GM18499 (cell line): ENCODE data around the gene GPR27.

Experiments
- ATAC-seq: cut with Tn5 transposase; IDR thresholded peaks from one replicate; pipeline ENCODE4 v1.9.1; 2021; ENCODE audit warnings: moderate number of reproducible peaks; ENCODE audit not compliant: insufficient read depth, unreplicated experiment

Gene GPR27, protein sequence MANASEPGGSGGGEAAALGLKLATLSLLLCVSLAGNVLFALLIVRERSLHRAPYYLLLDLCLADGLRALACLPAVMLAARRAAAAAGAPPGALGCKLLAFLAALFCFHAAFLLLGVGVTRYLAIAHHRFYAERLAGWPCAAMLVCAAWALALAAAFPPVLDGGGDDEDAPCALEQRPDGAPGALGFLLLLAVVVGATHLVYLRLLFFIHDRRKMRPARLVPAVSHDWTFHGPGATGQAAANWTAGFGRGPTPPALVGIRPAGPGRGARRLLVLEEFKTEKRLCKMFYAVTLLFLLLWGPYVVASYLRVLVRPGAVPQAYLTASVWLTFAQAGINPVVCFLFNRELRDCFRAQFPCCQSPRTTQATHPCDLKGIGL

DNA sequence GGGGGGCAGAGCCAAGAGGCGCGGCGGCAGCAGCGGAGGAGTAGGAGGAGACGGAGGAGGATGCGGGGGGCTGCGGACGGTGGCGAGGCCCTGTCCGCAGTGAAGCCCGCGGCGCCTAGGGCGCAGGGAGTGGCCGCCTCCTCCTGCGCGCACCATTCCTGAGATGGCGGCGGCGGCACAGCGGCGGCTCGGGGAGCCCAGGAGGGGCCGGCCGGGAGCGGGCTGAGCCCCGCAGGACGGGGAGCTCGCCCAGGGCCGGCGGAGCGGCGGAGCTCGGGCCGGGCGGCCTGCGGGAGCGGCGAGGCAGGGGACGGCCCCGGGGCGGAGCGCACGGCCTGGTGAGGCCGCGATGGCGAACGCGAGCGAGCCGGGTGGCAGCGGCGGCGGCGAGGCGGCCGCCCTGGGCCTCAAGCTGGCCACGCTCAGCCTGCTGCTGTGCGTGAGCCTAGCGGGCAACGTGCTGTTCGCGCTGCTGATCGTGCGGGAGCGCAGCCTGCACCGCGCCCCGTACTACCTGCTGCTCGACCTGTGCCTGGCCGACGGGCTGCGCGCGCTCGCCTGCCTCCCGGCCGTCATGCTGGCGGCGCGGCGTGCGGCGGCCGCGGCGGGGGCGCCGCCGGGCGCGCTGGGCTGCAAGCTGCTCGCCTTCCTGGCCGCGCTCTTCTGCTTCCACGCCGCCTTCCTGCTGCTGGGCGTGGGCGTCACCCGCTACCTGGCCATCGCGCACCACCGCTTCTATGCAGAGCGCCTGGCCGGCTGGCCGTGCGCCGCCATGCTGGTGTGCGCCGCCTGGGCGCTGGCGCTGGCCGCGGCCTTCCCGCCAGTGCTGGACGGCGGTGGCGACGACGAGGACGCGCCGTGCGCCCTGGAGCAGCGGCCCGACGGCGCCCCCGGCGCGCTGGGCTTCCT is at the start of gene GPR27:
TSS of gene GPR27 (plus strand) at position 155 of the 909 bp plus-strand sequence. CDS start at position 350, 195 bp downstream.
- no peak for ATAC-seq

DNA sequence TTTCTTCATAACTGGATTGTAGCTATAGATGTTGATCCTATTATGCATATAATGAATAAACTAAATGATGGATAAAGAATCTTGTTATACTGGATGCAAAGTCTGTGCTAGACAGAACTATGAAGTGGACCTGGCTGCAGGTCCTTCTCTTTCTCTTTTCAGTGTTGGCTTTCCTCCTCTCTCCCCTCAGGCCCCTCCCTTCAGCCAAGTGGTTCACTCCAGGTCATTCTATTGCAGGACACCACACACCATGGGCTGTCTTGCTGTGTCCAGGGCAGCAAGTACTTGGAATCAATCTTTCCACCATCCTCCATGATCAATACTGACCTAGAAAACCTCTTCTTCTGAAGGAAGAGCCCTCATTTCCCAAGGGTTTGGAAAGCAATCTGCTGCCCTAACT is 48.7 kb upstream of the GPR27 start:
- no peak for ATAC-seq

DNA sequence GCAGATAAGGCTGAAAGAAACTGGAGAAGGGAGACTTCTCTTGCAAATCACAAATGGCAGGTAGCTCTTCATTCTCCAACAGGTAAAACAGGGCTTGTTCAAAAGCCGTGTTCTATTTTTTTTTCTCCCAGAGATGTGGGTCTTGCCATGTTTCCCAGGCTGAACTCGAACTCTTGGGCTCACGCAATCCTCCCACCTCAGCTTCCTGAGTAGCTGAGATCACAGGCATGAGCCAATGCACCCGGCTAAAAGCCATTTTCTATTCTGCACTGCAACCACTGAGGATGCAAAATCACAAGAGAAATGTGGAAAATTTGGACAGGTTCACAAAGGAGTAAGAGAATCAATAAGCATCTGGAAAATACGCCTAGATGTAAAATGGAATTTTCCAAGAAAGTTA is 48.0 kb upstream of the GPR27 start:
- no peak for ATAC-seq

DNA sequence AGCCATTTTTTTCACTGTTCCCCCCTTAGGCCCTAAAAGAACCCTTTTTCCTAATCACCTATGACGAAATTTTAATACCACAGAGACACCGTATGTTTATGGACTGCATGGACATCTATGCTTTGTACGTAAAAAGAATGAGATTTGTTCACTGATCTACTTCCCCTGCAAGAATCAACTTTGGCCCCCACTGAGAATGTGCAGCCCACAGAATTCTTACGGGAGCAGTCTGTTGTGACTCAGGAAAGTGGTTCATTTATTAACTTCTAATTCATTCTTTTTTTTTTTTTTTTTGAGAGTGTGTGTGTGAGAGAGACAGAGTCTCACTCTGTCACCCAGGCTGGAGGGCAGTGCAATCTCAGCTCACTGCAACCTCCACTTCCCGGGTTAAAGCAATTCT is 46.1 kb upstream of the GPR27 start:
- no peak for ATAC-seq

DNA sequence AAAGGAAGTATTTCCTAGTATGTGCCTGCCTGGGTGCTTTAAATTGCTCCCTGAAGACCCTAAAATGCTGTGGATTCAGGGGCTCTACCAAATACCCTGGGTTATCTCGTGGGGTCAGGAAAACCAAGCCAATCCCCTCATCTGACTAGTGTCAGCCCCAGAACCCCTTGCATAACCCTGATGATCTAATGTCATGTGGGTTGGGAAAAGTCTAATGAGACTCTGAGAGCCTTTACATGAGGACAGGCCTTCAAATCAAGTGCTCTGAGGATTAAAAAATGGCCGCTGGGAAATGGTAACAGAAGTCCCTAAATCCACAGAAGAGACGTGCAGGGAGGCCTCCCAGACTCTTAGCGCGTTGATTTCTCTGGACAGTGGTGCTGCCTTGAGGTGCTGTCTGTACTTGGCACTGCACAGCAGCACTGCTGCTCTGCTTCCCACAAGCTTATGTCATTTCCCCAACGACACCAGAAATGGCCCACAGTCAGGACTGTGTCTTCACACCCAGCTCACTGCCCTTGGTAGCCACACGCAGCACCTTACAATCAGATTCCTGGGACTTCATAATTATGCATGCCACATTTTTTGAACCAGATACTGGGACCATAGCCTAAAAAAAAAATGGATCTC is 45.1 kb upstream of the GPR27 start:
- no peak for ATAC-seq

DNA sequence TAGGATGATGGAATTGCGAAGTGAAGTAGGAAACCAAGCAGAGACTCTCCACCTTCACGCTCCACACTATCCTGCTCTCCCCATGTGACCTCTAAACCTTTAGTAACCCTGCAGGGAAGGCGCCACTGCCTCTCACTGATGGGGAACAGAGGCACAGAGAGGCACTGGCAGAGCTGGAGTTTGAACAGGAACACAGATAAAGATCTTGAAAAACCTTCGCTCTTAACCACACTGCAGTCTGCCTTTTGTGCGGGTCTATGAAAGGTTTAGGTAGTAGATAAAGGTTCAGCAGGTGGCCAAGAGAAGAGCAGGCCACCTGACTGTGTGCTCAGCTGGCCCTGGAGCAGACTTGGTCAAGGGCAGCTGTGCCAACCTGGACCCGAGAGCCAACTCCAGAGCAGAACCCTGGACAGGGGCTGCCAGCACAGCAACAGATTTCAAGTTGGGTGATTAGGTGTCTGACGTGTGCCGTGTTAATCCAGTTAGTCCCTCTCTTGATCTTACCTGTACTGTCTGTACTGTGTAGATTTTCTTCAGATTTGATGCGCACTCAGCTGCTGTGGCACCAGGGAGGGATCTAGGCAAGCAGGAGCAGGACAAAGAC is 43.6 kb upstream of the GPR27 start:
- ATAC-seq = no peak

DNA sequence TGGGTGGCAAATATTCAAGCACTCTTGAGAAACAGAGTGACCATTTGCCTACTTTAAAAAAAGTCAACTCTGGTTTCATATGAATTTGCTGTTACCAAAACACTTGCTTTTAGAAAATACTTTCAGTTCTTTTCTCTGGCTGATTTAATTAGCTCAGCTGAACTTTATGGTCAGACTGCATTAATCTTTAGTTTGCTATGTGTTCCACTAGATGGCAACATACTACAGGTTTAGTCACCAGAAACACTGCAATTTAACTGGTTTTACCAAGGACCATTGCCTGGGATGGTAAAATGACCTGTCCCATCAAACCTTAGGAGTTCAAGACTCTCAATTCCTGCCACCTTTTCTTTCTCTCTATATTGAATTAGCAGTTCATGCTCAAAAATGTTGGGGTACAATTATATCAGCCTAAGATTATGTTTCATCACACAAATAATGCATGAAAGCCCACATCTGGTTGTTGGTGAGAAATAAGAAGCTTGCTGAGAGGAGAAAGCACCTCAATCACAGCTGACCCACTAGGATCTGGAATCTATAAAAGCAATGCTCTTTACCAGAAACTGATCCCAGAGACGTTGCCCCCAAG is 42.7 kb upstream of the GPR27 start:
- ATAC-seq = no peak

DNA sequence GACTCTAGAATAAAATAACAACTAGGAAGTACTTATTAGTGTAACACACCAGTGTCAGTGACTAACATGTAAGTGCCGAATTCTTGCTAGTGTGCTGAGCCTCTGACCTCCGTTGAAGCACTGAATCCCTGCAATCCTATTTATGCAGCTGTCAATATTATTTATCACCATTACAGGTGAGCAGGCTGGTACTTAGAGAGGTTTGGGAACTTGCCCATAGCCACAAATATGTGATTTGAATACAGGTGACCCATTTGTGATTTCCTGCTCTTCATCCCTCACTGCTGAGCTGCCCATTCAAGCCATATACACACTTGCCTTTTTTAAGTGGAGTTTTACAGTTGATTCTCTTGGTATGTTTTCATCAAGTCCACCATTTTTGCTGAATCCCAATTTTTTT is 40.6 kb upstream of the GPR27 start:
- ATAC-seq = no peak

DNA sequence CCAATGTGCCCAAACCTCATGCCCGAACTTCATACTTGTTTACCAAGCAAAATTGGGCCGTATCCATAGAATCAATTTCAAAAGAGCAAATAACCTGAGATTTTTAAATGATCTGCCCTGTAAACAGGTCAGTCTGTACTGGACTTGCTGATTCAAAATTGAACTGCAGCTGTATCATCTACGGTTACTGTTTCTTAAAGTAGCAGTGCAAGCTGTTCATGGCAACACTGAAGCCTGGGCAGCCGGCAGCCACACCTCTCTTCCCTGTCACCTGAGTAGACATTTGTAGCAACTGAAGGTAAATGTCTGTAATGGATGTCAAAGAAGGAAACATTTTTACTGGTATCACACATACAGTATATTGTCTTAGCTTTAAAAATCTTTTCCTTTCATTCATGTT is 39.1 kb upstream of the GPR27 start:
- ATAC-seq = no peak

DNA sequence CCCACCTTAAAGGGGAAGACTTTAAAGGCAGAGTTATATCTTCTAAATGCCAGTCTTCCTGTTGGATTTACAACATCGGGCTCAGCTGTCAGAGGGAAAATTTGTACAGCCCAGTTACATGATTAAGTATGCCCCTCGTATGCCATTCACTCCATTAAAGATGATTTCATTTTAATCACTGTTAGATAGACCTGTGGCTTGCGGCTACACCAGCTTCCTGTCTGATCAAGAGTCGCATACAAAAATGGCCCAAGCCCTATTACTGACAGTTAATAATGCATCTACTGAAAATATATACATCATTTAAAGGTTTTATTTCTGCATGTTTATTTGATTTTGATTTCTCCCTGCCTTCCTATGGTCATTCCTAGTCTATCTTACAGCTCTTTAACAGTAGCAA is 35.6 kb upstream of the GPR27 start:
- ATAC-seq = no peak

DNA sequence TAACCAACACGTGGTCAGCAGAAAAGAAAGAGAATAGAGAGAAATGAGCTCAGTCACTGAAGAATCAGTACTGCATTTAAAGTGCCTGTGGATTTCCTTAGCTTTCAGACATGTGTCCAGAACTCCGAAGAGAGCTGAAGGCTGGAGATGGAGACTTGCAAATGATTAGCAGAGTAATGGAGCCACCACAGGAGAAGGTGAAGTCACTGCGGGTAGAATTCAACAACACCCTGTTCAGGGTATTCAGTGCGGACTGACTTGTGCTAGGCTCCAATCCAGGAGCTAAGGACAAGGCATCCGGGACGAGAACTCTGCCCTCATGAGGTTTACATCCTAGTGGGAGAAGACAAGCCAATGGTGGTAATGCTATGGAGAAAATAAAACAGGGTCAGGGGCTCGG is 32.7 kb upstream of the GPR27 start:
- no peak for ATAC-seq

DNA sequence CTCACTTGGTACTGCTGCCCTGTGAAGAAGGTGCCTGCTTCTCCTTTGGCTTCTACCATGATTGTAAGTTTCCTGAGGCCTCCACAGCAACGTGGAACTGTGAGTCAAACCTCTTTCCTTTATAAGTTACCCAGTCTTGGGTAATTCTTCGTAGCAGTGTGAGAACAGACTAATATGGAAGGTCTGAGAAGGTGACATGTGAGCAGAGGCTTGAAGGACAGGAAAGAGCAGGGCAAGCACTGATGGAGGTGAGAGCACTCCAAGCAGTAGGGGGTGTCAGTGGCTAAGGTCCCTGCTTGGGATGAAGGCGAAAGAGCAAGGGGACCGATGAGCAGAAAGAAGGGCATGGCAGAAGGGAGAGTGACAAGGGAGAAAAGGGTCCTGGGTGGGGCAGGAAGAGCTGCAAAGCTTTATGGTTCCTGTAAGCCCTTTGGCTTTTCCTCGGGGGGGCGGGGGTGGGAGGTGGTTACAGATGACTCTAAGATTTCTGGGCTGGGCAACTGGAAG is 32.0 kb upstream of the GPR27 start:
- ATAC-seq = no peak

DNA sequence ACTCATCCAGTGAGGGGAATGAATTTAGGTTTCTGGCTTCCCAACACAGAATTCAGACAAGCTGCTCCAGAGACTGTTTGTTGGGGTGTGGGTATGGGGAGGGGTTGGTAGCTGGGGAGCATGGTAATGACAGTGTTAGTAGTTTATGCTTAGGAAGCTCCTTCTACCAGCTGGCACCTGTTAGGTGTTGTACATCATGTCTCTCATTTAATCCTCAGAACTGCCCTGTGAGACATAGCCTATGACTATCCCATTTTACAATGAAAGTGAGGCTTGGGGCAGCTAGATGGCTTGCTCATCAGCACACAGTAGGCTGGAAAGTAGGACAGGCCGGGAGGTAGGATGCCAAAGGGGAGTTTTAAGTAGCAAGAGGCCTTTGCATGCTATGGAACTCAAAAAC is 31.0 kb upstream of the GPR27 start:
- ATAC-seq = no peak

DNA sequence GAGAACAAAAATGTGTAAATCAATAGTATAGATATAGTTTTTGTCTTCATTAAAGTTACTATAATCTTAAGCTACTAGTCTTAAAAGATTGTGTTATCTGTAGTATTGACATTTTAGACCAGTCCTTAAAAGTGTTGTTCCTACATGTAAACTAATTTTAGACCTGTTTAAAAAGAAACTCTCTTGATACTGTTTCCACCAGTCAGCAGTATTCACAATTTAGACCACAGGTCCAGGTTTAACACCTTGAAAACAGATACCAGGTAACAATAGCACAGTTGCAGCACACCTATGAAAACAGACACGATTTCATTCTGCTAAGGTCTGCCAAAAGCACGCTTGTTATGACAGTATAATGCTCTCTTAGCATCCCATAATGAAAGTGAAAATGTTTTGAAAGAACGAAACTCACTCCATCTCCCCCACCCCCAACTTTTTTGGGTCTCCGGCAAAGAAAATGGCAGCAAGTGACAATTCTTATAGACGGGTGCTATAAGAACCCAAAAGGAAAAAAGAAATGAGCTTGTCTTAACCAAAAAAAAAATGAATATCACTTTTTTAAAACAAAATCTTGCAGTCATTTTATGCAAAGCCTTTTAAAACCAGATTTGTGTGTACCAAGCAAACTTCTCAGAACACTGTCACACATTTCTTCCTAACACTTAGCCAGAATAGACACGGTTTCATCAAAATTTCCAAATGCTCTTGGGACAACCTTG is 30.0 kb upstream of the GPR27 start:
- ATAC-seq = no peak

DNA sequence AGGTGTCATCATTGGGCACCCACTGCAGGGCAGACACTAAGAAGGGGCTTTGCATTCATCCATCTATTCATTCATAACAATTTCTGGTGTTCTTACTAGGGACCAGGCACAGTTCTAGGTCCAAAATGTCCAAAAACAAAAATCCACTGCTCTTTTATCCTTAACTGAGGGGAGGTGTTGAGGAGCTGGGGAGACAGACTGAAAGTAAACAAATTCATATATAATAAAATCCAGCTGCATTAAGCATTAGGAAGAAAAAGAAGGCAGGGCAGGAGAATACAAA is 29.5 kb upstream of the GPR27 start:
- ATAC-seq = no peak

DNA sequence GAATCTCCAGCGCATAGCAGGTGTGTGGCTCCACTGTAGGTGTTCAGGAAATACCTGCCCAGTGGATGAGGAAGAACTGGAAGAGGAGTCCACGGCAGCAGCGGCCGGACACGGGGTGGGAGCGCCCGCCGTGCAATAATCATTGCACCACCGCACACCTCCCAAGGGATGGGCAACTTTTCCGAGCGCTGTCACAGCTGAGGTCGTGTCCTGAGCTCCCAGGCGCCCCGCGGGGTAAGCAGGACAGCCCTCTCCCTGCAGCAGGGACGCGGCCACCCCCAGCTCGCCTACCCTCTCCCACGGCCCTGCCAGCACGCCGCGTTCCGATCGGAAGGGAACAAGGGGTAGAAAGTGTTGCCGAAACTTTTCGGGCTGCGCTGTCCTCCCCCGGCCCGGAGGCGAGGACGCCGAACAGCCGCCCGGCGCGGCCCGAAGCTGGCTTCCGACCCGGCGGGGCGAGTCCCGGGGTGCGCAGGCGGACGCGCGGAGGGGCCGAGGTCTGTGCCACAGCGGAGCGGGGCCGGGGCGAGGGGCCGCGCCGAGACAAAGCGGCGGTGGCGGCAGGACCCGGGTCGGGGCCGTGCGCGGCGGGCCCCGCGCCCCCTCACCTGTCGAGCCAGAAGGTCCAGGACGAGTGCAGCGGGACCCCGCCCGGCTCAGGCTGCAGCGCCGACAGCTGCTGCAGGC is 28.9 kb upstream of the GPR27 start:
- ATAC-seq = no peak

DNA sequence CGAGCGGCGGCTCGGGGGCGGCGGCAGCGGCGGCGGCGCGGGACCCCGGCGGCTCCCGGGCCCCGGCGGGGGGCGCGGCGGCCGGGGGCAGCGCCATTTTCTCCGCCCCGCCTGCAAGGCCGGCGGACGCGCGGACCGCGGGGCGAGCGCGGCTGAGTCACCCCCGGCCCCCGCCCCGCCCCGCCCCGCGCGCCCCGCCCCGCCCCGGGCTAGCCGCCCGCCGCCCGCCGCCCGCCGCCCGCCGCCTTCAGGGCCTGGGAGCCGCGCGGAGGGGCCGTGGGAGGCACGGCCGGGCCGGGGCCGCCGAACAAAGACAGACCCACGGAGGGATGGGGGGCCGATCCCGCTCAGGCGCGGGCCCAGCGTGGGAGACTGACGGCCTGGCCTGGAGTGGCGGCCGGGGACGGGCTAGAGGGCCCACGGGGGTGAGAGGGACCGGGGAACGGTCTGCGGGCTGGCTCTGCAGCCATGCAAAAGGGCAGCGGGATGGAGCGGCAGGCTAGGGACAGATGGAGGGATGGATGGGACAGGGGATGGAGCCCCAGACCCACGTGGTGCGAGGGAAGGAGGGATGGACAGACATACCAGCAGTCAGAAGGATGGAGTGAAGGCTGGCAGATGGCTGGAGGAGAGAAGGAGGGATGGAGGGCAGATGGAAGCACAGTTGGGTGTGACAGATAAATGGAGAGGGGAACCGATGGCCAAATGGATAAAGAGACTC is 28.2 kb upstream of the GPR27 start, which contains the start of gene EIF4E3:
TSS of gene EIF4E3 (minus strand) at position 132 of the 721 bp plus-strand sequence. CDS start at position 97, 35 bp downstream.
- no peak for ATAC-seq

DNA sequence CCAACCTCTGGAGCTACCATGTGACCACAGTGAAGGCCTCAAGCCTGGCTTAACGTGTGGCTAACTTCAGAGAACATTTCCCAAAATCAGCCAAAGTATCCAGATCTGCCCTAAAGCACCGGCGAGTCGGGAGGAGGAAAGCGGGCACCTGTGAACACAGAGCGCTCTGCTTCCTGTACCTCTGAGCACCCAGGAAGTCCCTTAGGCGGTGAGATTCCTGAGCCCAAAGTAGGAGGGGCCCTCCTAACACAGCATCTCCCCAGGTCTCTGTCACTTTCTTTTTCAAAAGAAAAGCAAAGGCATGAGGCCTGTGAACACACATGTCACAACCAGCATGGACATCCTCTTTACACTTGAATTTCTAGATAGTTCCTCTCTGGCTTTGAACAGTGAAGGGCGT is 27.5 kb upstream of the GPR27 start:
- no peak for ATAC-seq
